ENCODE results near the gene CPXM2.

Gene CPXM2

DNA sequence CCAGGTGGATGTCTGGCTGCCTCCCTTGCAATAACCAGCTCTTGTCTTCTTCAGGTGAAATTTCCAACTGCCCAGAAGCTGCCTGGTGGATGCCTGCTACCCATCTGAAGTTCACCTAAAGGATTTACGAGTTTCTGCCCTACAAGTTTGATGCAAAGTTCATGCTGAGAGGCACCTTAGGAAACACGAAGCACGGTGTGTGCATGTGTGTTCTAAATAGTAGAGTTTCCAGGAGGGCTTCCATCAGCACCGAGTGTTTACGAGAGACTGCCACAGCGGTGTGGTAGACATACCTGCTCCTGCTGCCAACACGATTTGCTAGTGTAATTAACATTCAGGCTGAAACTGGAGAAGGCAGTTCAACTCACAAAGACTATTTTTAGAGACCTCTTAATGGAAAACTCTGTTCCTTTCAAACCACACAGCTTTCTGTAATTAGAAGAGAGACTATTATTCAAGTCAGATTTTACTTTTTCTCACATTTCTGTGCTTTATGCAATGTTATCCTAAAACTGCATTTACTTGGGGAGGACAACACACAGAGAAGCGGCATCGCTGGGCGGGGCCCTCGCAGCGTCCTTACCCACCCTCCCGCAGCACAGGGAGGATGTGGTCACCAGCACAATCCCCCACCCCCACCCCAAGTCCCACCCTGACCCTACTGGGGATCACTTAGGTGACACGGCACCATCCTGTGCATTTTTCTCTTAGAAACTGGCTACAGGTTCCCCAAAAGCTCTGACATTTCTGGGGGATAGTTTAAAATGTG, 15.5 kb upstream of the CPXM2 start:
- Histone ChIP-seq H3K4me3 (ENCODE audit: insufficient read depth, low read depth, low read length) (no peak overlapping the region), H3K4me1 (ENCODE audit: control insufficient read depth, insufficient read depth, low read length) (peaks cover 6% of the 10 kb centered on the region), H3K27me3 (ENCODE audit: control insufficient read depth, insufficient read depth, low read length, poor library complexity, severe bottlenecking) (no peaks in the 10 kb centered on the region), H3K9me3 (ENCODE audit: control insufficient read depth, low read length) (no peaks in the 10 kb centered on the region), H3K36me3 (ENCODE audit: control insufficient read depth, insufficient read depth, low read length) (no peaks in the 10 kb centered on the region), H3K27ac (ENCODE audit: insufficient read depth, low read depth, low read length, poor library complexity, severe bottlenecking) (no peak overlapping the region)
- 81 to 83% methylated on average over 14 of the region's 14 CpGs for WGBS, 2 experiments

DNA sequence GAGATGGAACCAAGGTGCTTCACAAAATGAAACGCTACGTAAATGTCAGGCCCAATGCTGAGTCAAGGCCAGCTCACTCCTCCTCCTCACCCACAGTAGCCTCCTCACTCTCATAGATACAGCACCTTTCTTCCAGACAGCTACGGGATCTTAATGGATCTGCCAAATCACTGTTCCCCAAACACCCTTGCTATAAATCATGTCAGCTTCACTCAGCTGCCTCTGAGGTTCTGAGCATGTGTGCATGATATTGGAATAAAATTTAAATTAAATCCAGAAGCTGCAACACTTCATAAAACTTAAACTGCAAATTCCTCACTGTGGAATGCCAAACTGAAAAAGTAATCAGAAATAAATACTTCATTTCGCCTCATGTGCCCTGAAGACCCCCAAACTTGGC, 14.7 kb upstream of the CPXM2 start:
- no peak overlapping the region for H3K4me3 ChIP-seq (ENCODE audit: insufficient read depth, low read depth, low read length)
- H3K27ac ChIP-seq (ENCODE audit: insufficient read depth, low read depth, low read length, poor library complexity, severe bottlenecking), result no peak overlapping the region
- no peaks in the 10 kb centered on the region for H3K27me3 ChIP-seq (ENCODE audit: control insufficient read depth, insufficient read depth, low read length, poor library complexity, severe bottlenecking)
- peaks cover 6% of the 10 kb centered on the region for H3K4me1 ChIP-seq (ENCODE audit: control insufficient read depth, insufficient read depth, low read length)
- H3K9me3 ChIP-seq (ENCODE audit: control insufficient read depth, low read length), result no peaks in the 10 kb centered on the region
- no peaks in the 10 kb centered on the region for H3K36me3 ChIP-seq (ENCODE audit: control insufficient read depth, insufficient read depth, low read length)
- 90 to 97% methylated on average over 4 of the region's 4 CpGs for WGBS, 2 experiments

DNA sequence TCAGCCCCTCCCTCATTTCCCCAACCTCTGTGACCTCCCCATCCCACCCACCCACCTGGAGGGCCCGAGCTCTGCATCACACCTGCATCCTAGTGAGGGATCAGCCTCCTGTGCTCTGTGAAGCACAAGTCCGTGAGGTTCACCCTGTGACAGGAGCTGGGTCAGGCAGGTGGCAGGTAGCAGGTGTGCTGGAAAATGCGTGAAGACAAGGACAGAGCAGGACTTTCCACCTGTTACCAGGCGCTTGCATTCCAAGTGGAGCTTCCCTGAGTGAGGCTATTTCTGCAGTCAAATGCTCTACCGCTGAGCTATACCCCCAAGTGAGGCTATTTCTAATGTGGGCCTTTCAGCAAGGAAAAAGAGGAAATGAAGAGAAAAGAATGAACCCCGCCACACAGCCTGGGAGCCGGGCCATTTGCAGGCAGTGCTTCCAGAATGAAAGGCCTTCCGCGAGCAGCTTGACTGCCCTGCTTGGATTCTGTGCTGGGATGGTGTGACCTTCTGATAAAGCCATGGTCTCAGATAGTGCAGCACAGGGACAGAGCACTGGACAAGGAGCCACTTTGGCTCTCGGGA, 13.3 kb upstream of the CPXM2 start:
- Histone ChIP-seq H3K27me3 (ENCODE audit: control insufficient read depth, insufficient read depth, low read length, poor library complexity, severe bottlenecking) (no peaks in the 10 kb centered on the region), H3K27ac (ENCODE audit: insufficient read depth, low read depth, low read length, poor library complexity, severe bottlenecking) (no peak overlapping the region), H3K9me3 (ENCODE audit: control insufficient read depth, low read length) (no peaks in the 10 kb centered on the region), H3K4me3 (ENCODE audit: insufficient read depth, low read depth, low read length) (no peak overlapping the region), H3K36me3 (ENCODE audit: control insufficient read depth, insufficient read depth, low read length) (no peaks in the 10 kb centered on the region), H3K4me1 (ENCODE audit: control insufficient read depth, insufficient read depth, low read length) (peaks cover 6% of the 10 kb centered on the region)
- WGBS, 2 experiments, result 34 to 38% methylated on average over 10 of the region's 10 CpGs

DNA sequence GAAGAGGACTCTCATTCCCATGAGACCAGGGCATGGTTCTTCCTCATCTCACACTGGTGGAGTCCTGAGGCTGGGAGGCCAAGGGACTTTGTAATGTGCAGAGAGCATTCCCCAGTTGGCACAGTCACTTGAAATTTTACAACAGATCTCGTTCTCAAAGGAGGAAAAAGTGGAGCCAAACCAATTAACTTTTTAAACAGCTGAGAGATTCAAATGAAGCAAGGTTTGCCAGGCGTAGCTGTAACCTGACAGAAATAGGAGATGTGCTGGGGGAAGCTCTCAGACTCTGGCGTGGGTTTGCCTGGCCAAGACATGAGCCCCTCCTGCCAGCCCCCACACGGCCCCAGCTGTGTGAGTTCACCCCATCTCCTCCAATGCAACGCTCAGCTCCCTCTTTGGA, 12.0 kb upstream of the CPXM2 start:
- H3K4me3 ChIP-seq (ENCODE audit: insufficient read depth, low read depth, low read length), result no peak overlapping the region
- WGBS, 2 experiments, result 73 to 79% methylated on average over 5 of the region's 5 CpGs
- no peaks in the 10 kb centered on the region for H3K27me3 ChIP-seq (ENCODE audit: control insufficient read depth, insufficient read depth, low read length, poor library complexity, severe bottlenecking)
- H3K4me1 ChIP-seq (ENCODE audit: control insufficient read depth, insufficient read depth, low read length), result peaks cover 6% of the 10 kb centered on the region
- H3K9me3 ChIP-seq (ENCODE audit: control insufficient read depth, low read length), result no peaks in the 10 kb centered on the region
- no peaks in the 10 kb centered on the region for H3K36me3 ChIP-seq (ENCODE audit: control insufficient read depth, insufficient read depth, low read length)
- no peak overlapping the region for H3K27ac ChIP-seq (ENCODE audit: insufficient read depth, low read depth, low read length, poor library complexity, severe bottlenecking)

DNA sequence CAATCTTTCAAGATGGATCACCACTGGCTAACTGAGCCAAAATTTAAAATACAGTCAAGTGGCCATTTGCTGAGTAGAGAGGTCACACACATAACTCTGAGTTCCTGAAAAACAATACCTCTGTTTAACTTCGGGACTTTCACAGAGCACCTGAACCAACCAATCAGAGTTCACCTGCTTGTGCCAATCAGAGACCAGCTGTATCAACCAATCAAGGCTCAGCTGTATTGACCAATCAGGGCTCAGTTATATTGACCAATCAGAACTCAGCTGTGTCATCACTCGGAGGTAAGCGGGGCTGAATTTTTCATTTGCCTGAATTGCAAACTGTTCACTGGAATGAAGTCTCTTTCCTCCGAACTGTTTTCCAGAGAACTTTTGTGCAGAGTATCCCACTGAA, 10.0 kb upstream of the CPXM2 start:
- Histone ChIP-seq H3K9me3 (ENCODE audit: control insufficient read depth, low read length) (no peaks in the 10 kb centered on the region), H3K4me3 (ENCODE audit: insufficient read depth, low read depth, low read length) (no peak overlapping the region), H3K4me1 (ENCODE audit: control insufficient read depth, insufficient read depth, low read length) (peaks cover 6% of the 10 kb centered on the region), H3K36me3 (ENCODE audit: control insufficient read depth, insufficient read depth, low read length) (no peaks in the 10 kb centered on the region), H3K27ac (ENCODE audit: insufficient read depth, low read depth, low read length, poor library complexity, severe bottlenecking) (no peak overlapping the region), H3K27me3 (ENCODE audit: control insufficient read depth, insufficient read depth, low read length, poor library complexity, severe bottlenecking) (no peaks in the 10 kb centered on the region)
- WGBS, 2 experiments, result 95 to 96% methylated on average over 4 of the region's 4 CpGs

DNA sequence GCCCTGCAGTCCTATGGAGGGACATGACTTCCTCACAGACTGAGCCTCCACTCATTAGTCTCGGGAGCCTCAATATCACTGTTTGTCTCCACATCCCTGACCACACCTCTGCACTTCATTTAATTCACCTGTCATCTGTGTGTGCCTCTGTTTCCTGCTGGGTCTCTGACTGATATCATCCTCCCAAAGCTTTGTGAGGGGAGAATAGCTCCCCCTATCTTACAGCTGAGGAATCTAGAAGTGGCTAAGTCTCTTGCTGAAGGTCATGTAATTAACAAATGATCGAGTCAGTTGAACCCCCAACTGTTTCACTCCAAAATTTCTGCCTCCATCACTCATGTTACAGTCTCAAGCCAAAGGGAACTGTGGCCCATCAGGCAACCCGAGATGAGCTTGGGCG, 5.5 kb upstream of the CPXM2 start:
- H3K4me1 ChIP-seq (ENCODE audit: control insufficient read depth, insufficient read depth, low read length), result peaks cover 2% of the 10 kb centered on the region
- peaks cover 11% of the 10 kb centered on the region for H3K27me3 ChIP-seq (ENCODE audit: control insufficient read depth, insufficient read depth, low read length, poor library complexity, severe bottlenecking)
- no peak overlapping the region for H3K27ac ChIP-seq (ENCODE audit: insufficient read depth, low read depth, low read length, poor library complexity, severe bottlenecking)
- no peaks in the 10 kb centered on the region for H3K9me3 ChIP-seq (ENCODE audit: control insufficient read depth, low read length)
- H3K36me3 ChIP-seq (ENCODE audit: control insufficient read depth, insufficient read depth, low read length), result no peaks in the 10 kb centered on the region
- no peak overlapping the region for H3K4me3 ChIP-seq (ENCODE audit: insufficient read depth, low read depth, low read length)
- 87% methylated on average over 4 of the region's 4 CpGs for WGBS, 2 experiments

DNA sequence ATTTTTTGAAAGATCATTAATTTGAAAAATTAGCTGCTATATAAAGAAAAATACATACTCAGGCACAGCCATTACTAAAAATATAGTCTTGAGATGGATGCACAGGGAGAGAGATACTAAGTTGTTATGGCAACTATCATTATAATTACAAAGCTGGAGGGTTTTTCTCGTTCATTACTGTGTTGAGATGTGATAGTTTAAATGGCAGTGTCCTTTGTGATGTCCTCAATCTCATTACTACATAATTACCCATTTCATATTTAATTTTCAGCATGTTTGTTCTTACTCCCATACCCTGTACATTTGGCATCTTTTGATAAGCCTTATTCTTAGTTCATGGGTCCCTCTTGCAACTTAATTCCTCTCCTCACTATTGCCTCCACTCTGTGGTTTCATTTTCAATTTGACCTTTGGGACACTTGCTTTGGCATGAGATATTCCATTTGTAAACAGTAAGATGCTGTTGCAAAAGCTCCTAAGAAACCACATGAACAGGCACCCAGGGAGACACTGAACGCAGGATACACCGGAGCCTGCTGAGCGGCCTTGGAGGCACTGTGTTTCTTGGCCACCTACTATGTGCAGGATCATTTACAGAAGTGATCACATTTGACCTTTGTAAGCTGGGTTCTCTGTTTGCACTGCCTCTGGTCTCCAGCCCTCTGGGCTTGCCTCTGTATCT, 4.8 kb upstream of the CPXM2 start:
- Histone ChIP-seq H3K36me3 (ENCODE audit: control insufficient read depth, insufficient read depth, low read length) (no peaks in the 10 kb centered on the region), H3K4me1 (ENCODE audit: control insufficient read depth, insufficient read depth, low read length) (peaks cover 5% of the 10 kb centered on the region), H3K4me3 (ENCODE audit: insufficient read depth, low read depth, low read length) (no peak overlapping the region), H3K9me3 (ENCODE audit: control insufficient read depth, low read length) (no peaks in the 10 kb centered on the region), H3K27ac (ENCODE audit: insufficient read depth, low read depth, low read length, poor library complexity, severe bottlenecking) (no peak overlapping the region), H3K27me3 (ENCODE audit: control insufficient read depth, insufficient read depth, low read length, poor library complexity, severe bottlenecking) (peaks cover 19% of the 10 kb centered on the region)
- WGBS, 2 experiments, result 95% methylated on average over 3 of the region's 4 CpGs

DNA sequence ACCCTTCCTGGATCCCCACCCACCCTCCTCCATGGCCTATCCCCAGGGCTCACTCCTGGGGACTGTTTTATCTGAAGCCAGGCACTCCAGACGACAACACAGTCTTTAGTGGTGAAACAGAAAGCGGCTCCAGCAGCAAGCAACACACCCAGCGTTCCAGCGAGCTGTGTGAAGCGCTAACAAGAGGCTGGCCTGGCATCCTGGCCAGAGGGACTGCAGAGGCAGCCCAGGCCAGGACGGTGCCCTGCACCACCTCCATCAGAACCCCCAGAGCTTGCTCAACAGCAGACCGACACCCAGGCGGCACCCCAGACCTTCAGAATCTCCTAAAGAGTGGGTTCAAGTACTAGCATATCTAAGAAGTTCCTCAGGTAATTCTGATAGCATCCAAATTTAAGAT, 2.0 kb upstream of the CPXM2 start:
- WGBS, 2 experiments, result 91% methylated on average over 8 of the region's 8 CpGs
- Histone ChIP-seq H3K27me3 (ENCODE audit: control insufficient read depth, insufficient read depth, low read length, poor library complexity, severe bottlenecking) (peaks cover 43% of the 10 kb centered on the region), H3K36me3 (ENCODE audit: control insufficient read depth, insufficient read depth, low read length) (no peaks in the 10 kb centered on the region), H3K4me1 (ENCODE audit: control insufficient read depth, insufficient read depth, low read length) (peaks cover 5% of the 10 kb centered on the region), H3K9me3 (ENCODE audit: control insufficient read depth, low read length) (no peaks in the 10 kb centered on the region), H3K4me3 (ENCODE audit: insufficient read depth, low read depth, low read length) (no peak overlapping the region), H3K27ac (ENCODE audit: insufficient read depth, low read depth, low read length, poor library complexity, severe bottlenecking) (no peak overlapping the region)

DNA sequence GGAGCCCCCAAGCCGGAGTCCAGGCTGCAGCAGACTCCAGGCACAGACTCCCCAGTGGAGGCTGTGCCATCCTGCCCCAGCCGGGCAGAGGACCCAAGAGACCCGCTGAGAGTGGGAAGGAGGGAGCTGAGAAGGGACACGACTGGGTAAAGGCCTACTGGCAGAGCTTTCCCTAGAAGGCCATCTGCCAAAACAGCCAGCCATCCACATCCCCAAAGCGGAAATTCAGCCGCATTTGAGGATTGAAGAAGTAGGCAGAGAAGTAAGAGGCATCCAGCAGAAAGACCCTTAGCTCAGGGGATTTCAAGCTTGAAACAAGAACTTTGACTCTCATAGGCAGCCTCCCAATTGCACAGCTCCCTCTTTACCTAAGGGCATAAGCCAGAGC, 857 bp downstream of the CPXM2 start:
- Histone ChIP-seq H3K27ac (ENCODE audit: insufficient read depth, low read depth, low read length, poor library complexity, severe bottlenecking) (no peak overlapping the region), H3K4me3 (ENCODE audit: insufficient read depth, low read depth, low read length) (peak overlapping the region; percentile 19), H3K36me3 (ENCODE audit: control insufficient read depth, insufficient read depth, low read length) (no peaks in the 10 kb centered on the region), H3K27me3 (ENCODE audit: control insufficient read depth, insufficient read depth, low read length, poor library complexity, severe bottlenecking) (peaks cover 46% of the 10 kb centered on the region), H3K9me3 (ENCODE audit: control insufficient read depth, low read length) (no peaks in the 10 kb centered on the region), H3K4me1 (ENCODE audit: control insufficient read depth, insufficient read depth, low read length) (peaks cover 5% of the 10 kb centered on the region)
- WGBS, 2 experiments, result 55 to 61% methylated on average over 6 of the region's 6 CpGs

DNA sequence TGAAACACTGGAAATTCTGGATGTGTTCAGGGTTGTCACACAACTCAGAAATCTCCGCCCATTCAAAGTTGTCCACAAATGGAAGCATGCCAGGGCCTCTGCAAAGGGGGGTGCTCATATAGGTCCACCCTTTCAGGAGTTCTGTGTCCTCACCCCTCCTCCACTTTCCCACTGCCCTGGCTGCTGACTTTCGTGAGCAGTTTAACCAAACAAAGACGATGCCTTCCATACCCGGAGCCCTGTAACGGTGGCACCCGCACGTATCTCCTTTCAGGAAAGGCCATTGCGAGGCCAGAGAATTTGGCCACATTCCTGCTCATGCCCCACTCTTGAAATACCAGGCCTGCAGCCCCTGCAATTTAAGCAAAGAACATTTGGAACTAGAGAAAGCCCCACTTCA, 1.4 kb downstream of the CPXM2 start:
- Histone ChIP-seq H3K9me3 (ENCODE audit: control insufficient read depth, low read length) (no peaks in the 10 kb centered on the region), H3K27me3 (ENCODE audit: control insufficient read depth, insufficient read depth, low read length, poor library complexity, severe bottlenecking) (peaks cover 46% of the 10 kb centered on the region), H3K36me3 (ENCODE audit: control insufficient read depth, insufficient read depth, low read length) (no peaks in the 10 kb centered on the region), H3K27ac (ENCODE audit: insufficient read depth, low read depth, low read length, poor library complexity, severe bottlenecking) (no peak overlapping the region), H3K4me1 (ENCODE audit: control insufficient read depth, insufficient read depth, low read length) (peaks cover 5% of the 10 kb centered on the region), H3K4me3 (ENCODE audit: insufficient read depth, low read depth, low read length) (no peak overlapping the region)
- WGBS, 2 experiments, result 82 to 87% methylated on average over 8 of the region's 8 CpGs
